GM19455 (cell line): ENCODE data around the gene PRR3.

Experiments used
- ATAC-seq: cut with Tn5 transposase; IDR thresholded peaks from one replicate; pipeline ENCODE4 v1.9.1; 2021; ENCODE audit not compliant: unreplicated experiment

Gene PRR3

DNA sequence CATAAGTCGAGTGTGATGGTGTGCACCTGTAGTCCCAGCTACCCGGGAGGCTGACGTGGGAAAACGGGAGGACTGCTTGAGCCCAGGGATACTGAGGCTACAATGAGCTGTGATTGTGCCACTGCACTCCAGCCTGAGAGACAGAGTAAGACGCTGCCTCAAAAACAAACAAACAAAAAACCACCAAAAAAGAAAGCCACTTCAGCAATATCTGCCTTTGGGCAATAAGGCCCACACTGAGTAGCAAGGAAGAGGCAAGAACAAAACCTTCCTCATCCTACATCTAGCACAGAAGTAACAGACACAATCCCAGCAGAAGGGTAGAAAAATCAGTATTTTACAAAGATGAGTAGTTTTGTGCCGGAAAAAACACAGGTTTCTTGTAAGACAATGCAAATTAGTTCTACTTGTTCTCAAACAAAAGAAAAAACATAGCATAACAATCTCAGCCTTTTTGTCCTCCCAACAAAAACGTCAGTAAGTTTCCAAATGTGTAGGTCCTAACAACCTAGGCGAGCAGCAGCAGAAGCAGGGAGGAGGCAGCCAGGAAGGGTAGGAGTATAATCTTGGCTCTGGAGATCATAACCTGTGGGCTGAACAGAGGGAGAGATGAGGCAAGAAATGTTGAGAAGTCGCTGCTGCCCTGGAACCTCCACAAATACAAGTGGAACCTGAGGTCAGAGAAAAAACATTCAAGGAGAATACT lies 54.2 kb downstream of the PRR3 start:
- no peak for ATAC-seq

DNA sequence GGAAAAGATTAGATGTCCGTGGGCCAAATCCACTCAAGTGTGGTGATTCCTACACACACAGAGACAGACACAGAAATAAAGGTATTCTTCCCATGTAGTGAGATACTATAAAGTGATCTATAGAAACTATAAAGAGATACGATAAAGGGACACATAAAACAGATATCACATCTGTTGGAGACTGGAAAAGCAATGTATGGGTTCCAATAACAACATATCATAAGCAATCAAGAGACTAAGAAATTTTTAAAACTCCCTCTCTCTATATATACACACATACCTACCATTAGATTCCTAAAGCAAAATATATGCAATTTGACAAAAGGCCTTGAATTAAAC lies 54.7 kb downstream of the PRR3 start:
- ATAC-seq, result no peak

DNA sequence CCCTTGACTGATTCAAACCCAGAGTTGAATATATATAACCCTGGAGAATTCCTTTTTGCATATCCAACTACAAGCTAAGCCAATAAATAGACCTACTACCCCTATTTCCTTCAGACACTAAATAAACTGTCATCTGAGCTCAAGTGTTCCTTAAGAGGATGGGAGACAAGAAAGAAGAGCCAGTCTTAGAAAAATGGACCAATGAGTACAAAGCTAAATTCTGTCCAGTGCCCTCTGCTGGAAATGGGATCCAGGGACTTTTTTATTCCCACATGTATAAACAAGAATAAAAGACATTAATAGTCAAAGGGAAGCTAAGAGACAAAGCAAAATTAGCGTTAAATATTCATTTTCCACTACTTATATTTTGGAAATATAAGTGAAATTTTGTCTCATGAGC lies 55.1 kb downstream of the PRR3 start:
- ATAC-seq, result no peak

GRCh38 chr6:30612687-30613248 lies 55.7 kb downstream of the PRR3 start:
- ATAC-seq, result no peak
